ENCODE results near the gene PRODH.
"Not testable (repeated sequence)": the region's sequence is repeated elsewhere in the genome, so short reads cannot be mapped to it uniquely, and the experiment has no call there.

GRCh38 chr22:18896037-18896657, 39.9 kb downstream of the PRODH start:
- not testable (repeated sequence) for TF ChIP-seq POLR2A (IDR thresholded peaks at IDR 0.05; ENCODE audit: low read depth, low read length); EZH2 (IDR thresholded peaks at IDR 0.05; ENCODE audit: borderline replicate concordance, low read depth, low read length, severe bottlenecking); CTCF (IDR thresholded peaks at IDR 0.05; ENCODE audit: extremely low read depth in 1 of 2, insufficient read depth in 1 of 2, low read depth in 1 of 2, low read length in 2 of 2); JUN (IDR thresholded peaks at IDR 0.05; ENCODE audit: borderline replicate concordance, insufficient read depth, insufficient read length, low read depth); FOS (IDR thresholded peaks at IDR 0.05; ENCODE audit: borderline replicate concordance, insufficient read depth, low read length); POLR2AphosphoS5 (IDR thresholded peaks at IDR 0.05; ENCODE audit: insufficient read depth, low read depth, low read length)
- TF ChIP-seq, protein P1, sequence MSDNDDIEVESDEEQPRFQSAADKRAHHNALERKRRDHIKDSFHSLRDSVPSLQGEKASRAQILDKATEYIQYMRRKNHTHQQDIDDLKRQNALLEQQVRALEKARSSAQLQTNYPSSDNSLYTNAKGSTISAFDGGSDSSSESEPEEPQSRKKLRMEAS (IDR thresholded peaks at IDR 0.05; ENCODE audit: insufficient read depth, insufficient read length): not testable (repeated sequence)

Data from endothelial cell of umbilical vein (primary cell).